K562 (cell line): ENCODE data around the gene ZNF626. TPM values are rescaled to one million over a fixed set of nuclear protein-coding genes. Genes with fewer than 3 reads are reported as not detected.

Experiments used
- ATAC-seq: fragments of 200-7000 bp; cut with Tn5 transposase; 3 replicates; pipeline ENCODE4 v1.9.1; 2020; ENCODE audit warnings: moderate library complexity
- BruUV-seq: library from RNA; stranded (reverse); fragments of 400-500 nt; replicated peaks from 2 replicates; lab custom pipeline; 2021; lab: Mats Ljungman, UMichigan
- CTCF ChIA-PET: fragments of 300-600 bp; formaldehyde crosslinking; extraction: SDS; loops from one replicate; lab custom pipeline; 2021; ENCODE audit warnings: low intra/inter-chr PET ratio; lab: Yijun Ruan, JAX
- POLR2A ChIA-PET: fragments of 300-600, 350-650 bp; sonication (Branson Sonifier 250); formaldehyde crosslinking; extraction: SDS; loops from one replicate; lab custom pipeline; 2021; ENCODE audit warnings: antibody characterized with exemption, inconsistent platforms; lab: Yijun Ruan, JAX
- DNase-seq, 4 experiments: peaks; one replicate each; pipeline versions ENCODE4 v3.0.0 to v3.0.0-alpha.2; 2011 to 2018; ENCODE audit warnings: low spot score in 3 of 4, mixed read lengths in 3 of 4; ENCODE audit errors: extremely low read depth in 1 of 4
- FAIRE-seq: peaks from 2 replicates; lab custom pipeline; 2011; peaks lifted over from hg19 to GRCh38; lab: Jason Lieb, UNC
- H2AFZ ChIP-seq: 2 replicates; pipeline ENCODE4 v1.6.0; 2011; ENCODE audit warnings: low read depth, low read length, control low read depth, inconsistent platforms
- H3K27ac ChIP-seq: fragments of 200-600 bp; 3 replicates; pipeline ENCODE4 v1.8.0; 2011; ENCODE audit warnings: low read depth, mild to moderate bottlenecking, control low read depth, inconsistent platforms, low read length, moderate library complexity, mixed read lengths; ENCODE audit errors: extremely low read depth
- H3K27me3 ChIP-seq, 2 experiments: fragments of 300-600 bp in 1 of 2; 2 replicates in 1 of 2; 3 replicates in 1 of 2; pipeline versions ENCODE4 v1.6.0 to v1.8.0; 2011; ENCODE audit warnings: inconsistent platforms in 2 of 2, low read length in 2 of 2, mild to moderate bottlenecking in 1 of 2, mixed read lengths in 1 of 2, moderate library complexity in 1 of 2; ENCODE audit not compliant: control insufficient read depth in 2 of 2, insufficient read depth in 2 of 2
- H3K36me3 ChIP-seq: fragments of 300-600 bp; 3 replicates; pipeline ENCODE4 v1.8.0; 2011; ENCODE audit warnings: mild to moderate bottlenecking, low read length, inconsistent platforms; ENCODE audit not compliant: control insufficient read depth, insufficient read depth
- H3K4me1 ChIP-seq, 2 experiments: fragments of 200-600 bp in 1 of 2; replicated peaks in 1 of 2; 2 replicates in 1 of 2; 3 replicates in 1 of 2; pipeline versions ENCODE4 v1.5.1 to v1.8.0; 2011; ENCODE audit warnings: inconsistent platforms in 2 of 2, low read length in 2 of 2, mild to moderate bottlenecking in 1 of 2, mixed read lengths in 1 of 2, moderate library complexity in 1 of 2; ENCODE audit not compliant: control insufficient read depth in 2 of 2, insufficient read depth in 2 of 2
- H3K4me2 ChIP-seq: 2 replicates; pipeline ENCODE4 v1.6.1; 2011; ENCODE audit warnings: low read length, control low read depth, inconsistent platforms, mixed read lengths; ENCODE audit not compliant: insufficient read depth
- H3K4me3 ChIP-seq: fragments of 200-600 bp; sonication (generic), shearing (Covaris generic); 2 replicates; pipeline ENCODE4 v1.5.1; 2016; ENCODE audit warnings: control low read depth, inconsistent platforms
- H3K79me2 ChIP-seq: fragments of 200-600 bp; 3 replicates; pipeline ENCODE4 v1.8.0; 2011; ENCODE audit warnings: low read length, inconsistent platforms; ENCODE audit not compliant: control insufficient read depth, insufficient read depth
- H3K9ac ChIP-seq, 2 experiments: 2 replicates each; pipeline versions ENCODE4 v1.6.0 to v1.6.1; 2011; ENCODE audit warnings: low read depth in 2 of 2, low read length in 2 of 2, control low read depth in 1 of 2, inconsistent platforms in 1 of 2, mild to moderate bottlenecking in 1 of 2, mixed read lengths in 1 of 2; ENCODE audit not compliant: insufficient read depth in 1 of 2
- H3K9me1 ChIP-seq: one replicate; pipeline ENCODE4 v1.6.0; 2011; ENCODE audit warnings: inconsistent platforms, mild to moderate bottlenecking, low read length, moderate library complexity; ENCODE audit not compliant: control insufficient read depth, insufficient read depth
- H3K9me3 ChIP-seq: replicated peaks from 2 replicates; pipeline ENCODE4 v1.5.1; 2011; ENCODE audit warnings: low read depth, low read length, inconsistent platforms; ENCODE audit not compliant: control insufficient read depth, insufficient read depth
- H4K20me1 ChIP-seq: replicated peaks from 2 replicates; pipeline ENCODE4 v1.6.1; 2011; ENCODE audit warnings: low read length, inconsistent platforms, mixed read lengths; ENCODE audit not compliant: control insufficient read depth, insufficient read depth
- CBFA2T3 ChIP-seq: fragments of 450-650 bp; IDR thresholded peaks from 2 replicates; pipeline ENCODE4 v1.6.1; 2017
- CTCF ChIP-seq, 3 experiments: IDR thresholded peaks in 2 of 3; conservative IDR thresholded peaks in 1 of 3; 2 replicates each; pipeline ENCODE4 v1.5.1; 2011 to 2012; ENCODE audit warnings: low read length in 3 of 3, mild to moderate bottlenecking in 3 of 3, control low read depth in 2 of 3, improper control_type of control experiment in 1 of 3, inconsistent platforms in 1 of 3, low read depth in 1 of 3, mixed read lengths in 1 of 3, moderate library complexity in 1 of 3; ENCODE audit not compliant: insufficient read depth in 2 of 3
- DDX20 ChIP-seq: fragments of 450-650 bp; IDR thresholded peaks from 2 replicates; pipeline ENCODE4 v1.6.1; 2016; ENCODE audit warnings: missing genetic modification characterization, low read depth, mild to moderate bottlenecking, missing compliant biosample characterization, moderate library complexity
- DEAF1 ChIP-seq: fragments of 450-650 bp; formaldehyde crosslinking; IDR thresholded peaks from 2 replicates; pipeline ENCODE4 v1.4.0; 2020; ENCODE audit warnings: mild to moderate bottlenecking, moderate library complexity
- FOXJ3 ChIP-seq: sonication (generic); formaldehyde crosslinking; IDR thresholded peaks from 2 replicates; pipeline ENCODE4 v1.4.0; 2020; ENCODE audit warnings: mild to moderate bottlenecking, missing genetic modification reagents
- MTF1 ChIP-seq: fragments of 250-450 bp; sonication (Bioruptor Pico); IDR thresholded peaks from 2 replicates; pipeline ENCODE4 v1.9.0; 2021; ENCODE audit warnings: moderate library complexity, mild to moderate bottlenecking, inconsistent platforms, borderline replicate concordance
- TFAM ChIP-seq: fragments of 250-450 bp; sonication (Bioruptor Pico); conservative IDR thresholded peaks from 2 replicates; pipeline ENCODE4 v1.5.0; 2021; ENCODE audit warnings: mild to moderate bottlenecking, moderate library complexity
- ZBTB11 ChIP-seq, 3 experiments: fragments of 200-800 bp in 1 of 3; fragments of 250-450 bp in 1 of 3; fragments of 450-650 bp in 1 of 3; sonication (Bioruptor Pico) in 1 of 3; sonication (Bioruptor generic) in 1 of 3; formaldehyde crosslinking in 1 of 3; IDR thresholded peaks; 2 replicates each; pipeline versions ENCODE4 v1.6.1 to v1.8.0; 2016 to 2022; ENCODE audit warnings: mild to moderate bottlenecking in 2 of 3, missing genetic modification characterization in 2 of 3, missing compliant biosample characterization in 1 of 3, moderate library complexity in 1 of 3
- ZBTB17 ChIP-seq: fragments of 450-650 bp; formaldehyde crosslinking; IDR thresholded peaks from 2 replicates; pipeline ENCODE4 v1.4.0; 2020; ENCODE audit warnings: mild to moderate bottlenecking
- ZNF282 ChIP-seq: sonication (generic); formaldehyde crosslinking; IDR thresholded peaks from 2 replicates; pipeline ENCODE4 v1.8.1; 2023; ENCODE audit warnings: missing genetic modification reagents
- ZNF583 ChIP-seq: fragments of 250-450 bp; sonication (Bioruptor Pico); IDR thresholded peaks from 2 replicates; pipeline ENCODE4 v1.4.0; 2020
- WGBS: fragments of 100-300 bp; shearing (Covaris generic); methylation state at CpG from one replicate; pipeline ENCODE4 v1.1.6; 2016; ENCODE audit warnings: low coverage, mixed read lengths; ENCODE audit not compliant: insufficient coverage; ENCODE audit errors: missing lambda C conversion rate; 5-methylcytosine and 5-hydroxymethylcytosine counted together
- in situ Hi-C: fragments of 300-500 bp; cut with MboI; formaldehyde crosslinking; loops from 4 replicates; pipeline ENCODE4 v1.15.0; 2018; ENCODE audit warnings: inconsistent platforms, mixed read lengths
- intact Hi-C: fragments of 100-400 bp; cut with micrococcal nuclease; formaldehyde crosslinking; loops from 2 replicates; pipeline ENCODE4 v1.14.2; 2022
- polyA plus RNA-seq, 8 experiments: library from polyadenylated mRNA; depleted of rRNA in 4 of 8; stranded (reverse) in 5 of 8; unstranded in 3 of 8; fragments of >200 nt; fragmentation: Nextera tagmentation in 2 of 8; fragmentation: Illumina TruSeq in 1 of 8; extraction: Ambion mirVana in 2 of 8; extraction: Trizol in 1 of 8; gene quantifications; 2 replicates each; pipeline versions ENCODE4 v1.2.1 to v1.2.3, GENCODE V29; 2011 to 2014; ENCODE audit warnings: inconsistent platforms in 1 of 8, missing spikeins in 1 of 8
- total RNA-seq, 7 experiments: library from RNA; depleted of rRNA in 6 of 7; stranded (reverse); fragments of >200 nt in 6 of 7; fragmentation: Illumina TruSeq in 2 of 7; extraction: Trizol in 2 of 7; gene quantifications; 2 replicates each; pipeline versions ENCODE4 v1.2.1 to v1.2.3, GENCODE V29; 2011 to 2021; ENCODE audit warnings: low replicate concordance in 1 of 7

ZNF626 gene
- total and polyA plus RNA-seq, 9 of the 15 experiments (the other 6 are each of a cell fraction or from before 2014, with no cell fraction given) = 1.6 to 7.7 (median 4.1) TPM

GRCh38 chr19:20664901-20665781, 3.8 kb upstream of the ZNF626 start:
- 0 out of 2 replicates have a peak overlapping the region, but pooled peaks have one; percentile 5 for H3K4me2 ChIP-seq
- FAIRE-seq = no peak
- no peak overlapping the region for H3K4me3 ChIP-seq
- no peaks in the 10 kb centered on the region for H4K20me1 ChIP-seq
- intact Hi-C loops = no loop called here
- peak overlapping the region; percentile 66; the same call in 1 of the 2 replicates for H2AFZ ChIP-seq
- peaks cover 0 to 4% of the 10 kb centered on the region in 2 experiments; a peak in 3 of 5 replicates for H3K4me1 ChIP-seq
- no peaks in the 10 kb centered on the region for H3K9me3 ChIP-seq
- WGBS = 23% methylated on average over 19 of the region's 22 CpGs
- no peaks in the 10 kb centered on the region for H3K9me1 ChIP-seq
- ChIA-PET POLR2A (no interaction called here), CTCF (no interaction called here)
- BruUV-seq = no TSS peak
- H3K27ac ChIP-seq = no peak overlapping the region
- ATAC-seq = peak; percentile 14; the same call in 2 of the 3 replicates
- H3K27me3 ChIP-seq = no peaks in the 10 kb centered on the region
- DNase-seq = peak in 1 of 4 experiments; percentile 12
- in situ Hi-C loops = no loop called here
- H3K79me2 ChIP-seq = peaks cover 13% of the 10 kb centered on the region
- H3K9ac ChIP-seq = no peak overlapping the region
- no peaks in the 10 kb centered on the region for H3K36me3 ChIP-seq
- no peak for TF ChIP-seq DEAF1 (CRISPR knock-in tag)
- TF ChIP-seq DDX20 (tag) = no peak
- TF ChIP-seq CTCF (IDR thresholded peaks at IDR 0.05 in 2 of 3, conservative IDR thresholded peaks at IDR 0.05 in 1 of 3; ENCODE audit: insufficient read depth in 2 of 3, low read depth in 1 of 3, low read length in 3 of 3) = no peak
- TF ChIP-seq ZNF583 (CRISPR knock-in tag) = no peak
- no peak for TF ChIP-seq ZNF282 (CRISPR knock-in tag)
- TF ChIP-seq ZBTB17 (CRISPR knock-in tag) = no peak
- TF ChIP-seq MTF1 (CRISPR knock-in tag) = no peak
- no peak for TF ChIP-seq TFAM (CRISPR knock-in tag)
- TF ChIP-seq ZBTB11 (CRISPR knock-in tag; IDR thresholded peaks at IDR 0.05) = no peak
- TF ChIP-seq CBFA2T3 = no peak
- no peak for TF ChIP-seq FOXJ3 (CRISPR knock-in tag)
